DND-41 (cell line): Measurements from ENCODE around the gene ASB14.
"Not testable (repeated sequence)": the region's sequence is repeated elsewhere in the genome, so short reads cannot be mapped to it uniquely, and the experiment has no call there.

ENCODE experiments used
- ATAC-seq: fragments of 200-7000 bp; cut with Tn5 transposase; 3 replicates; pipeline ENCODE4 v1.9.1; 2021; ENCODE audit warnings: low read depth; ENCODE audit not compliant: insufficient read depth
- DNase-seq: peaks from one replicate; pipeline ENCODE4 v3.0.0-alpha.2; 2020
- H2AFZ ChIP-seq: 2 replicates; pipeline ENCODE4 v1.6.0; 2012; ENCODE audit warnings: low read depth, low read length
- H3K27ac ChIP-seq: 2 replicates; pipeline ENCODE4 v1.5.1; 2012; ENCODE audit warnings: low read length, inconsistent platforms
- H3K27me3 ChIP-seq: fragments of 200-600 bp; sonication (generic); 2 replicates; pipeline ENCODE4 v1.6.0; 2012; ENCODE audit warnings: low read length, mild to moderate bottlenecking, inconsistent platforms; ENCODE audit not compliant: insufficient read depth, poor library complexity
- H3K36me3 ChIP-seq: 2 replicates; pipeline ENCODE4 v1.5.1; 2012; ENCODE audit warnings: low read length, inconsistent platforms; ENCODE audit not compliant: insufficient read depth
- H3K4me1 ChIP-seq: 2 replicates; pipeline ENCODE4 v1.5.1; 2012; ENCODE audit warnings: mild to moderate bottlenecking, low read length; ENCODE audit not compliant: insufficient read depth
- H3K4me2 ChIP-seq: 2 replicates; pipeline ENCODE4 v1.6.0; 2012; ENCODE audit warnings: mild to moderate bottlenecking, moderate library complexity, low read length, inconsistent platforms; ENCODE audit not compliant: insufficient read depth
- H3K4me3 ChIP-seq, 2 experiments: fragments of 200-600 bp in 1 of 2; shearing (Covaris generic) in 1 of 2; 2 replicates each; pipeline ENCODE4 v1.5.1; 2012 to 2016; ENCODE audit warnings: inconsistent platforms in 2 of 2, low read length in 2 of 2, mild to moderate bottlenecking in 2 of 2, low read depth in 1 of 2, moderate library complexity in 1 of 2
- H3K79me2 ChIP-seq: 2 replicates; pipeline ENCODE4 v1.6.0; 2012; ENCODE audit warnings: low read length, inconsistent platforms; ENCODE audit not compliant: insufficient read depth
- H3K9ac ChIP-seq: 2 replicates; pipeline ENCODE4 v1.6.0; 2012; ENCODE audit warnings: low read depth, mild to moderate bottlenecking, inconsistent platforms, low read length, moderate library complexity
- H3K9me3 ChIP-seq: 2 replicates; pipeline ENCODE4 v1.5.1; 2012; ENCODE audit warnings: low read length, moderate library complexity, mild to moderate bottlenecking, inconsistent platforms; ENCODE audit not compliant: insufficient read depth, severe bottlenecking
- H4K20me1 ChIP-seq: 2 replicates; pipeline ENCODE4 v1.6.0; 2012; ENCODE audit warnings: low read length; ENCODE audit not compliant: insufficient read depth
- CTCF ChIP-seq: IDR thresholded peaks from 2 replicates; pipeline ENCODE4 v1.5.1; 2012; ENCODE audit warnings: borderline replicate concordance, low read length, moderate library complexity, mild to moderate bottlenecking; ENCODE audit not compliant: poor library complexity, severe bottlenecking; ENCODE audit errors: extremely low read depth
- EZH2 ChIP-seq: IDR thresholded peaks from 3 replicates; pipeline ENCODE4 v1.6.1; 2012; ENCODE audit warnings: borderline replicate concordance, low read depth, mild to moderate bottlenecking, moderate library complexity, low read length, inconsistent platforms; ENCODE audit not compliant: severe bottlenecking

The ASB14 gene

GRCh38 chr3:57292159-57292896 is at the start of gene ASB14:
TSS of gene ASB14 (minus strand) at chr3:57292685. CDS start at chr3:57292033, 652 bp downstream.
- TF ChIP-seq EZH2 (no peak), CTCF (no peak)
- Histone ChIP-seq H3K9ac (no peak within 1 kb of the TSS), H2AFZ (no peak within 1 kb of the TSS), H3K27me3 (peaks cover 8% of the 10 kb centered on the region), H3K4me1 (no peaks in the 10 kb centered on the region), H3K4me2 (no peak within 1 kb of the TSS), H3K79me2 (no peaks in the 10 kb centered on the region), H3K27ac (no peak within 1 kb of the TSS), H3K36me3 (no peaks in the 10 kb centered on the region), H3K4me3 (no peak within 1 kb of the TSS), H4K20me1 (no peaks in the 10 kb centered on the region), H3K9me3 (no peaks in the 10 kb centered on the region)
- DNase-seq (no peak), ATAC-seq (no peak)

- DNase-seq, result not testable (repeated sequence)
Measured at GRCh38 chr3:57339071-57339642, 46.7 kb upstream of the ASB14 start.

GRCh38 chr3:57338272-57339070 is 46.0 kb upstream of the ASB14 start:
- H3K4me3 ChIP-seq, H3K4me1 ChIP-seq, H3K9me3 ChIP-seq, H3K79me2 ChIP-seq, H3K27me3 ChIP-seq, DNase-seq, ATAC-seq, H4K20me1 ChIP-seq, H3K9ac ChIP-seq, H3K36me3 ChIP-seq, H2AFZ ChIP-seq, H3K27ac ChIP-seq, H3K4me2 ChIP-seq: not testable (repeated sequence)

More at GRCh38 chr3:57339071-57339642, 46.7 kb upstream of the ASB14 start:
- H3K9me3 ChIP-seq, H3K79me2 ChIP-seq, H3K9ac ChIP-seq, H3K4me2 ChIP-seq, H3K27me3 ChIP-seq, H3K27ac ChIP-seq, H4K20me1 ChIP-seq, H3K4me1 ChIP-seq, H3K36me3 ChIP-seq, ATAC-seq, H2AFZ ChIP-seq, H3K4me3 ChIP-seq: not testable (repeated sequence)

GRCh38 chr3:57335283-57335938 is 42.9 kb upstream of the ASB14 start:
- TF ChIP-seq CTCF, result no peak
- TF ChIP-seq EZH2, result no peak
- no peak overlapping the region for H2AFZ ChIP-seq

More at GRCh38 chr3:57335283-57335938, 42.9 kb upstream of the ASB14 start:
- Histone ChIP-seq H3K4me1 (no peaks in the 10 kb centered on the region), H3K27ac (no peak overlapping the region), H4K20me1 (no peaks in the 10 kb centered on the region), H3K27me3 (peaks cover 8% of the 10 kb centered on the region), H3K4me3 (no peak overlapping the region), H3K9me3 (no peaks in the 10 kb centered on the region), H3K4me2 (no peak overlapping the region), H3K9ac (no peak overlapping the region), H3K79me2 (no peaks in the 10 kb centered on the region), H3K36me3 (no peaks in the 10 kb centered on the region)
- ATAC-seq (no peak), DNase-seq (no peak)
